Kidney (tissue), 14 donors: ENCODE measurements around the gene ARTN. TPM values are rescaled to one million over a fixed set of nuclear protein-coding genes. Genes with fewer than 3 reads are reported as not detected.

Source experiments
- DNase-seq, 5 donors: peaks; one replicate each; pipeline ENCODE4 v3.0.0-alpha.2; 2013 to 2020
- FAIRE-seq: peaks from 2 replicates; lab custom pipeline; 2012; peaks lifted over from hg19 to GRCh38; lab: Jason Lieb, UNC
- H3K27ac ChIP-seq, 2 donors: one replicate each; pipeline ENCODE4 v1.7.0; 2013; ENCODE audit warnings: low read depth in 2 of 2, low read length in 2 of 2, inconsistent platforms in 1 of 2
- H3K27me3 ChIP-seq: one replicate; pipeline ENCODE4 v1.7.1; 2013; ENCODE audit warnings: low read length, inconsistent platforms; ENCODE audit not compliant: control insufficient read depth, insufficient read depth
- H3K36me3 ChIP-seq, 3 donors: one replicate each; pipeline versions ENCODE4 v1.7.0 to v1.7.1; 2013; ENCODE audit warnings: low read length in 3 of 3, control low read depth in 1 of 3, inconsistent platforms in 1 of 3; ENCODE audit not compliant: insufficient read depth in 3 of 3, control insufficient read depth in 2 of 3
- H3K4me1 ChIP-seq, 3 donors: one replicate each; pipeline versions ENCODE4 v1.7.0 to v1.7.1; 2013; ENCODE audit warnings: low read length in 3 of 3, inconsistent platforms in 1 of 3, low read depth in 1 of 3; ENCODE audit not compliant: control insufficient read depth in 2 of 3, insufficient read depth in 2 of 3
- H3K4me3 ChIP-seq, 3 donors: one replicate each; pipeline versions ENCODE4 v1.7.0 to v1.8.1; 2013; ENCODE audit warnings: low read length in 3 of 3, control low read depth in 1 of 3, inconsistent platforms in 1 of 3
- H3K9ac ChIP-seq, 3 donors: one replicate each; pipeline versions ENCODE4 v1.7.0 to v1.7.1; 2013; ENCODE audit warnings: low read length in 3 of 3, control low read depth in 1 of 3, inconsistent platforms in 1 of 3
- H3K9me3 ChIP-seq, 3 donors: one replicate each; pipeline versions ENCODE4 v1.7.0 to v1.7.1; 2013; ENCODE audit warnings: low read length in 3 of 3, control low read depth in 1 of 3, inconsistent platforms in 1 of 3; ENCODE audit not compliant: control insufficient read depth in 2 of 3, insufficient read depth in 1 of 3
- CTCF ChIP-seq: IDR thresholded peaks from 3 replicates; pipeline ENCODE4 v1.5.1; 2012; ENCODE audit warnings: mild to moderate bottlenecking, moderate library complexity, borderline replicate concordance; ENCODE audit not compliant: insufficient read depth; ENCODE audit errors: extremely low read depth
- intact Hi-C: fragments of 100-400 bp; cut with DNase I; formaldehyde crosslinking; loops from one replicate; pipeline ENCODE4 v1.11.1; 2022
- polyA plus RNA-seq: library from polyadenylated mRNA; stranded (reverse); fragments of 350-450 nt; fragmentation: Illumina TruSeq; extraction: RNeasy Lipid Tissue Mini Kit (QIAGEN cat#74804); gene quantifications from one replicate; pipeline ENCODE4 v1.2.3, GENCODE V29; 2014; ENCODE audit warnings: low read depth, low replicate concordance; ENCODE audit not compliant: insufficient read depth
- total RNA-seq: library from RNA; stranded (reverse); fragmentation: NEBNext Ultra II Directional; extraction: Animal tissue kit (Norgen Biotek cat#: 25700); gene quantifications from one replicate; pipeline ENCODE4 v1.2.1, GENCODE V29; 2021
- donor health status: control.
- donor health status: control.
- donor health status: control.
- donor health status: control.
- donor health status: control.
- donor health status: DM: yes; HTN: yes; CAD: no.
- donor health status: Normal renal cell carcinoma (clear cell type).

The ARTN gene
- total and polyA plus RNA-seq, 2 donors from 2014 or later, result 1.9 to 4.3 TPM

- TF ChIP-seq CTCF, result no peak
- Histone ChIP-seq H3K4me1 (no peaks in the 10 kb centered on the region), H3K36me3 (no peaks in the 10 kb centered on the region), H3K27me3 (no peaks in the 10 kb centered on the region), H3K9ac (no peak overlapping the region), H3K9me3 (no peaks in the 10 kb centered on the region), H3K27ac (no peak overlapping the region), H3K4me3 (no peak overlapping the region)
- FAIRE-seq (no peak), DNase-seq (no peak)
- intact Hi-C loops, result no loop called here
These were observed 33.2 kb upstream of the ARTN start for GRCh38 chr1:43900386-43900785.

GRCh38 chr1:43901196-43901961, 32.2 kb upstream of the ARTN start:
- no peak for TF ChIP-seq CTCF
- Histone ChIP-seq H3K4me3 (no peak overlapping the region), H3K36me3 (no peaks in the 10 kb centered on the region), H3K9ac (no peak overlapping the region), H3K4me1 (no peaks in the 10 kb centered on the region), H3K27me3 (no peaks in the 10 kb centered on the region), H3K9me3 (no peaks in the 10 kb centered on the region), H3K27ac (no peak overlapping the region)
- no peak for DNase-seq
- no peak for FAIRE-seq
- intact Hi-C loops, result no loop called here

GRCh38 chr1:43902058-43902831, 31.4 kb upstream of the ARTN start:
- Histone ChIP-seq H3K9ac (no peak overlapping the region), H3K27ac (no peak overlapping the region)
- no peak for FAIRE-seq

More at GRCh38 chr1:43902058-43902831, 31.4 kb upstream of the ARTN start:
- no peak overlapping the region for H3K4me3 ChIP-seq
- intact Hi-C loops, result no loop called here
- H3K9me3 ChIP-seq, result no peaks in the 10 kb centered on the region
- H3K4me1 ChIP-seq, result no peaks in the 10 kb centered on the region
- TF ChIP-seq CTCF, result no peak
- no peak for DNase-seq
- no peaks in the 10 kb centered on the region for H3K36me3 ChIP-seq
- H3K27me3 ChIP-seq, result no peaks in the 10 kb centered on the region
